HepG2 (cell line): ENCODE results near the gene SLC13A5. TPM values are rescaled to one million over a fixed set of nuclear protein-coding genes. Genes with fewer than 3 reads are reported as not detected.

Experiments
- BRD4 ChIP-seq: sonication (generic); formaldehyde crosslinking; IDR thresholded peaks from 2 replicates; pipeline ENCODE4 v1.4.0; 2020; ENCODE audit warnings: missing genetic modification reagents
- CBX2 ChIP-seq, 2 experiments: fragments of 200-600 bp in 1 of 2; sonication (generic); formaldehyde crosslinking in 1 of 2; IDR thresholded peaks; 2 replicates each; pipeline versions ENCODE4 v1.7.0 to v1.8.1; 2018 to 2022; ENCODE audit warnings: low read depth in 2 of 2, low read length in 1 of 2, mild to moderate bottlenecking in 1 of 2, missing genetic modification reagents in 1 of 2
- CEBPB ChIP-seq: IDR thresholded peaks from 2 replicates; pipeline ENCODE4 v1.6.1; 2011; ENCODE audit warnings: low read depth, low read length, improper control_type of control experiment, borderline replicate concordance
- HDAC1 ChIP-seq: sonication (generic); formaldehyde crosslinking; IDR thresholded peaks from 2 replicates; pipeline ENCODE4 v1.5.1; 2020; ENCODE audit warnings: mild to moderate bottlenecking, missing genetic modification reagents
- HOXA7 ChIP-seq: sonication (generic); formaldehyde crosslinking; IDR thresholded peaks from 2 replicates; pipeline ENCODE4 v1.8.1; 2022; ENCODE audit warnings: mild to moderate bottlenecking, missing genetic modification reagents, moderate library complexity
- KDM6A ChIP-seq: IDR thresholded peaks from 2 replicates; pipeline ENCODE4 v1.6.1; 2016; ENCODE audit warnings: low read depth
- MEIS1 ChIP-seq: sonication (generic); formaldehyde crosslinking; IDR thresholded peaks from 2 replicates; pipeline ENCODE4 v1.9.0; 2021; ENCODE audit warnings: mild to moderate bottlenecking, missing genetic modification reagents, moderate library complexity, borderline replicate concordance
- RELA ChIP-seq: sonication (generic); formaldehyde crosslinking; IDR thresholded peaks from 2 replicates; pipeline ENCODE4 v1.4.0; 2020; ENCODE audit warnings: missing genetic modification reagents
- RNF2 ChIP-seq: fragments of 450-650 bp; conservative IDR thresholded peaks from 2 replicates; pipeline ENCODE4 v1.6.1; 2016; ENCODE audit warnings: low read depth
- SMAD1 ChIP-seq: sonication (generic); formaldehyde crosslinking; IDR thresholded peaks from 2 replicates; pipeline ENCODE4 v1.4.0; 2020; ENCODE audit warnings: missing genetic modification reagents, low read depth, mild to moderate bottlenecking, borderline replicate concordance
- TCF12 ChIP-seq, 2 experiments: fragments of 450-650 bp in 1 of 2; sonication (generic) in 1 of 2; formaldehyde crosslinking in 1 of 2; IDR thresholded peaks; 2 replicates each; pipeline versions ENCODE4 v1.6.1 to v1.8.0; 2017 to 2022; ENCODE audit warnings: antibody characterized with exemption in 1 of 2, mild to moderate bottlenecking in 1 of 2, missing genetic modification reagents in 1 of 2, moderate library complexity in 1 of 2
- TGIF2 ChIP-seq: IDR thresholded peaks from 2 replicates; pipeline ENCODE4 v1.6.1; 2016; ENCODE audit warnings: control low read depth, missing compliant biosample characterization
- TOE1 ChIP-seq: sonication (generic); formaldehyde crosslinking; IDR thresholded peaks from 2 replicates; pipeline ENCODE4 v1.4.0; 2020; ENCODE audit warnings: mild to moderate bottlenecking, missing genetic modification reagents
- XRCC5 ChIP-seq: fragments of 200-400 bp; formaldehyde crosslinking; optimal IDR thresholded peaks from 2 replicates; pipeline ENCODE3; 2017; ENCODE audit warnings: mild to moderate bottlenecking, low read length
- ZC3H13 ChIP-seq: sonication (generic); formaldehyde crosslinking; IDR thresholded peaks from 2 replicates; pipeline ENCODE4 v1.8.1; 2023; ENCODE audit warnings: mild to moderate bottlenecking, missing genetic modification reagents, moderate library complexity
- ZNF546 ChIP-seq: sonication (generic); formaldehyde crosslinking; conservative IDR thresholded peaks from 2 replicates; pipeline ENCODE4 v1.8.1; 2023; ENCODE audit warnings: mild to moderate bottlenecking, missing genetic modification reagents
- polyA plus RNA-seq, 8 experiments: library from polyadenylated mRNA; depleted of rRNA in 3 of 8; stranded (reverse) in 7 of 8; unstranded in 1 of 8; fragments of >200 nt; fragmentation: Illumina TruSeq in 4 of 8; extraction: Trizol in 4 of 8; gene quantifications; 2 replicates each; pipeline versions ENCODE4 v1.2.1 to v1.2.3, GENCODE V29; 2011 to 2016; ENCODE audit warnings: low read depth in 4 of 8, missing spikeins in 1 of 8, mixed read lengths in 1 of 8; ENCODE audit not compliant: insufficient read depth in 1 of 8
- total RNA-seq, 5 experiments: library from RNA; depleted of rRNA; stranded (reverse); fragments of >200 nt; fragmentation: Illumina TruSeq; extraction: Trizol; gene quantifications; 2 replicates each; pipeline ENCODE4 v1.2.3, GENCODE V29; 2016; ENCODE audit warnings: low read depth in 1 of 5
- TF ChIP-seq, protein P1 (sequence below): sonication (generic); formaldehyde crosslinking; IDR thresholded peaks from 2 replicates; pipeline ENCODE4 v1.5.1; 2020; ENCODE audit warnings: missing genetic modification reagents, mild to moderate bottlenecking, borderline replicate concordance
- TF ChIP-seq, protein P2 (sequence below): sonication (generic); formaldehyde crosslinking; IDR thresholded peaks from 2 replicates; pipeline ENCODE4 v1.5.0; 2020; ENCODE audit warnings: missing genetic modification reagents
- TF ChIP-seq, protein P3 (sequence below): sonication (generic); formaldehyde crosslinking; IDR thresholded peaks from 2 replicates; pipeline ENCODE4 v1.4.0; 2020; ENCODE audit warnings: missing genetic modification reagents
- TF ChIP-seq, protein P4 (sequence below): sonication (generic); formaldehyde crosslinking; IDR thresholded peaks from 2 replicates; pipeline ENCODE4 v1.8.0; 2022; ENCODE audit warnings: mild to moderate bottlenecking, missing genetic modification reagents, borderline replicate concordance
- TF ChIP-seq, protein P5 (sequence below): sonication (generic); formaldehyde crosslinking; IDR thresholded peaks from 2 replicates; pipeline ENCODE4 v1.4.0; 2020; ENCODE audit warnings: missing genetic modification reagents

The SLC13A5 gene
- total and polyA plus RNA-seq, 2 of the 13 experiments (the other 11 are each of a cell fraction or from before 2014, with no cell fraction given), result 42.8 to 310 TPM

DNA sequence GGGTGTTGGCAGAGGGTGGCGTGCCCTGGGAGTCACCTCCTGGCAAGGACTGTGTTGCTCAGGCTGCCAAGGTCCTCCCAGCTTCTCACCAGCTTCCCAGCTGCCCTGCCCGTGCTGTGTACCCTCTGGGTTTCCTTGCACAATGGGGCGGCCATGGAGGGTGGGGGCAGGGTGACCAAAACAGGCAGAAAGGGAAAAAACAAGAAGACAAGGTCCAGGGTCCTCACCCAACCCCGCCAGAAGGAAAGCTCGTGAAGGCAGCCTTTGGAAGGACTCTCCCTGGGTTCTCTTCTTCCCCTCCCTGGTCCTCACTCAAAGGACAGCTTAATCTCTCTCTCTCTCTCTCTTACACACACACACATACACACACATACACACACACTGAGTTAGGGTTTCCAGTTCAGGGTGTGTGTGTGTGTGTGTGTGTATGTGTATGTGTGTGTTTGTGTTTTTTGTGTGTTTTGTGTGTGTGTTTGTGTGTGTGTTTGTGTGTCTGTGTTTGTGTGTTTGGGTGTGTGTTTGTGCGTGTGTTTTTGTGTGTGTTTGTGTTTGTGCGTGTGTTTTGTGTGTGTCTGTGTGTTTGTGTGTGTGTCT, 2.0 kb downstream of the SLC13A5 start (continued):
- TF ChIP-seq, protein P1, sequence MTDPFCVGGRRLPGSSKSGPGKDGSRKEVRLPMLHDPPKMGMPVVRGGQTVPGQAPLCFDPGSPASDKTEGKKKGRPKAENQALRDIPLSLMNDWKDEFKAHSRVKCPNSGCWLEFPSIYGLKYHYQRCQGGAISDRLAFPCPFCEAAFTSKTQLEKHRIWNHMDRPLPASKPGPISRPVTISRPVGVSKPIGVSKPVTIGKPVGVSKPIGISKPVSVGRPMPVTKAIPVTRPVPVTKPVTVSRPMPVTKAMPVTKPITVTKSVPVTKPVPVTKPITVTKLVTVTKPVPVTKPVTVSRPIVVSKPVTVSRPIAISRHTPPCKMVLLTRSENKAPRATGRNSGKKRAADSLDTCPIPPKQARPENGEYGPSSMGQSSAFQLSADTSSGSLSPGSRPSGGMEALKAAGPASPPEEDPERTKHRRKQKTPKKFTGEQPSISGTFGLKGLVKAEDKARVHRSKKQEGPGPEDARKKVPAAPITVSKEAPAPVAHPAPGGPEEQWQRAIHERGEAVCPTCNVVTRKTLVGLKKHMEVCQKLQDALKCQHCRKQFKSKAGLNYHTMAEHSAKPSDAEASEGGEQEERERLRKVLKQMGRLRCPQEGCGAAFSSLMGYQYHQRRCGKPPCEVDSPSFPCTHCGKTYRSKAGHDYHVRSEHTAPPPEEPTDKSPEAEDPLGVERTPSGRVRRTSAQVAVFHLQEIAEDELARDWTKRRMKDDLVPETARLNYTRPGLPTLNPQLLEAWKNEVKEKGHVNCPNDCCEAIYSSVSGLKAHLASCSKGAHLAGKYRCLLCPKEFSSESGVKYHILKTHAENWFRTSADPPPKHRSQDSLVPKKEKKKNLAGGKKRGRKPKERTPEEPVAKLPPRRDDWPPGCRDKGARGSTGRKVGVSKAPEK, result no peak
- no peak for TF ChIP-seq MEIS1 (CRISPR knock-in tag)
- no peak for TF ChIP-seq TOE1 (CRISPR knock-in tag)
- TF ChIP-seq TGIF2 (CRISPR knock-in tag), result no peak
- TF ChIP-seq KDM6A (CRISPR knock-in tag), result 0 out of 2 replicates have a peak, but pooled peaks have one; percentile 28
- TF ChIP-seq XRCC5, result no peak
- no peak for TF ChIP-seq CBX2 (IDR thresholded peaks at IDR 0.05; ENCODE audit: low read depth, low read length)
- no peak for TF ChIP-seq CBX2 (CRISPR knock-in tag; IDR thresholded peaks at IDR 0.05; ENCODE audit: low read depth)
- no peak for TF ChIP-seq BRD4
- TF ChIP-seq ZNF546, result 0 out of 2 replicates have a peak, but pooled peaks have one; percentile 10
- TF ChIP-seq ZC3H13 (CRISPR knock-in tag), result peak; percentile 85; the same call in 1 of the 2 replicates
- no peak; the same call in 1 of the 2 replicates for TF ChIP-seq SMAD1 (CRISPR knock-in tag)
- TF ChIP-seq, protein P2, sequence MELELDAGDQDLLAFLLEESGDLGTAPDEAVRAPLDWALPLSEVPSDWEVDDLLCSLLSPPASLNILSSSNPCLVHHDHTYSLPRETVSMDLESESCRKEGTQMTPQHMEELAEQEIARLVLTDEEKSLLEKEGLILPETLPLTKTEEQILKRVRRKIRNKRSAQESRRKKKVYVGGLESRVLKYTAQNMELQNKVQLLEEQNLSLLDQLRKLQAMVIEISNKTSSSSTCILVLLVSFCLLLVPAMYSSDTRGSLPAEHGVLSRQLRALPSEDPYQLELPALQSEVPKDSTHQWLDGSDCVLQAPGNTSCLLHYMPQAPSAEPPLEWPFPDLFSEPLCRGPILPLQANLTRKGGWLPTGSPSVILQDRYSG (CRISPR knock-in tag), result no peak
- TF ChIP-seq, protein P3, sequence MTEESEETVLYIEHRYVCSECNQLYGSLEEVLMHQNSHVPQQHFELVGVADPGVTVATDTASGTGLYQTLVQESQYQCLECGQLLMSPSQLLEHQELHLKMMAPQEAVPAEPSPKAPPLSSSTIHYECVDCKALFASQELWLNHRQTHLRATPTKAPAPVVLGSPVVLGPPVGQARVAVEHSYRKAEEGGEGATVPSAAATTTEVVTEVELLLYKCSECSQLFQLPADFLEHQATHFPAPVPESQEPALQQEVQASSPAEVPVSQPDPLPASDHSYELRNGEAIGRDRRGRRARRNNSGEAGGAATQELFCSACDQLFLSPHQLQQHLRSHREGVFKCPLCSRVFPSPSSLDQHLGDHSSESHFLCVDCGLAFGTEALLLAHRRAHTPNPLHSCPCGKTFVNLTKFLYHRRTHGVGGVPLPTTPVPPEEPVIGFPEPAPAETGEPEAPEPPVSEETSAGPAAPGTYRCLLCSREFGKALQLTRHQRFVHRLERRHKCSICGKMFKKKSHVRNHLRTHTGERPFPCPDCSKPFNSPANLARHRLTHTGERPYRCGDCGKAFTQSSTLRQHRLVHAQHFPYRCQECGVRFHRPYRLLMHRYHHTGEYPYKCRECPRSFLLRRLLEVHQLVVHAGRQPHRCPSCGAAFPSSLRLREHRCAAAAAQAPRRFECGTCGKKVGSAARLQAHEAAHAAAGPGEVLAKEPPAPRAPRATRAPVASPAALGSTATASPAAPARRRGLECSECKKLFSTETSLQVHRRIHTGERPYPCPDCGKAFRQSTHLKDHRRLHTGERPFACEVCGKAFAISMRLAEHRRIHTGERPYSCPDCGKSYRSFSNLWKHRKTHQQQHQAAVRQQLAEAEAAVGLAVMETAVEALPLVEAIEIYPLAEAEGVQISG, result peak; percentile 36; the same call in 1 of the 2 replicates
- TF ChIP-seq, protein P4, sequence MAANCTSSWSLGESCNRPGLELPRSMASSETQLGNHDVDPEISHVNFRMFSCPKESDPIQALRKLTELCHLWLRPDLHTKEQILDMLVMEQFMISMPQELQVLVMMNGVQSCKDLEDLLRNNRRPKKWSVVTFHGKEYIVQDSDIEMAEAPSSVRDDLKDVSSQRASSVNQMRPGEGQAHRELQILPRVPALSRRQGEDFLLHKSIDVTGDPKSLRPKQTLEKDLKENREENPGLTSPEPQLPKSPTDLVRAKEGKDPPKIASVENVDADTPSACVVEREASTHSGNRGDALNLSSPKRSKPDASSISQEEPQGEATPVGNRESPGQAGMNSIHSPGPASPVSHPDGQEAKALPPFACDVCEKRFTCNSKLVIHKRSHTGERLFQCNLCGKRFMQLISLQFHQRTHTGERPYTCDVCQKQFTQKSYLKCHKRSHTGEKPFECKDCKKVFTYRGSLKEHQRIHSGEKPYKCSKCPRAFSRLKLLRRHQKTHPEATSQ (CRISPR knock-in tag), result no peak
- TF ChIP-seq HOXA7, result 0 out of 2 replicates have a peak, but pooled peaks have one; percentile 50
- TF ChIP-seq, protein P5, sequence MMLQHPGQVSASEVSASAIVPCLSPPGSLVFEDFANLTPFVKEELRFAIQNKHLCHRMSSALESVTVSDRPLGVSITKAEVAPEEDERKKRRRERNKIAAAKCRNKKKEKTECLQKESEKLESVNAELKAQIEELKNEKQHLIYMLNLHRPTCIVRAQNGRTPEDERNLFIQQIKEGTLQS, result no peak
- TF ChIP-seq HDAC1 (CRISPR knock-in tag), result peak; percentile 57
- peak; percentile 49; the same call in 1 of the 2 replicates for TF ChIP-seq CEBPB
- no peak for TF ChIP-seq RNF2
- TF ChIP-seq TCF12 (IDR thresholded peaks at IDR 0.05), result no peak
- 0 out of 2 replicates have a peak, but pooled peaks have one; percentile 48 for TF ChIP-seq TCF12 (CRISPR knock-in tag; IDR thresholded peaks at IDR 0.05)
- no peak for TF ChIP-seq RELA (CRISPR knock-in tag)
